ENCODE measurements around the gene ATG2A. TPM values are rescaled to one million over a fixed set of nuclear protein-coding genes. Genes with fewer than 3 reads are reported as not detected.

ATG2A gene
- total and polyA plus RNA-seq, 2 donors (not counting 3 experiments of a cell fraction or from before 2014, with no cell fraction given) = 13.4 to 24.3 TPM

- peaks cover 3 to 25% of the 10 kb centered on the region in 2 experiments for H3K36me3 ChIP-seq (ENCODE audit: control insufficient read depth in 2 of 2, extremely low read depth in 1 of 2, insufficient read depth in 2 of 2, low read length in 2 of 2)
- H3K4me2 ChIP-seq (ENCODE audit: insufficient read depth, low read length) = peak overlapping the region; percentile 62
- H3K27ac ChIP-seq (ENCODE audit: insufficient read depth, low read depth, low read length) = peak overlapping the region; percentile 42
- TF ChIP-seq EZH2 (IDR thresholded peaks at IDR 0.05; ENCODE audit: borderline replicate concordance, low read depth, low read length, severe bottlenecking) = no peak
- no peak for TF ChIP-seq CTCF (IDR thresholded peaks at IDR 0.05; ENCODE audit: extremely low read depth in 1 of 2, insufficient read depth in 1 of 2, low read depth in 1 of 2, low read length in 2 of 2)
- TF ChIP-seq, protein P1, sequence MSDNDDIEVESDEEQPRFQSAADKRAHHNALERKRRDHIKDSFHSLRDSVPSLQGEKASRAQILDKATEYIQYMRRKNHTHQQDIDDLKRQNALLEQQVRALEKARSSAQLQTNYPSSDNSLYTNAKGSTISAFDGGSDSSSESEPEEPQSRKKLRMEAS (IDR thresholded peaks at IDR 0.05; ENCODE audit: insufficient read depth, insufficient read length) = no peak
- TF ChIP-seq GATA2 (IDR thresholded peaks at IDR 0.05; ENCODE audit: insufficient read depth, insufficient read length, low read depth, low read length) = no peak
- no peak for TF ChIP-seq MYC (IDR thresholded peaks at IDR 0.05; ENCODE audit: low read depth, low read length)
- no TSS peak for BruUV-seq (replicated peaks)
- peaks cover 7% of the 10 kb centered on the region for H3K79me2 ChIP-seq (ENCODE audit: control insufficient read depth, insufficient read depth, low read length)
- peak overlapping the region; percentile 4 to 86 (median 57) for H3K4me3 ChIP-seq (replicated peaks in 1 of 3; ENCODE audit: insufficient read depth in 1 of 3, low read depth in 1 of 3, low read length in 3 of 3)
- ChIA-PET CTCF (interaction anchor here (1.2 to 5.6 kb wide), 5 partner anchors 28 to 128 kb away, joined by 3 to 34 read pairs (median 3); partner anchors contain the start of genes ARL2, BATF2 and CDC42BPG), POLR2A (no interaction called here)
- intact Hi-C loops (cut with micrococcal nuclease) = loop anchor here (2.0 to 5.0 kb wide), 4 partner anchors 56 to 196 kb away; partner anchors contain the start of genes BATF2, MAJIN and TM7SF2
- peak; percentile 34 for DNase-seq (ENCODE audit: low read depth, low spot score)
- no peaks in the 10 kb centered on the region for H3K9me1 ChIP-seq (replicated peaks; ENCODE audit: control insufficient read depth, extremely low read depth, insufficient read depth, low read length)
- H3K27me3 ChIP-seq (ENCODE audit: control insufficient read depth in 2 of 2, insufficient read depth in 2 of 2, low read length in 2 of 2) = no peaks in the 10 kb centered on the region
- peak overlapping the region; percentile 7 for H2AFZ ChIP-seq (ENCODE audit: low read depth, low read length)
- peaks cover 11% of the 10 kb centered on the region for H3K4me1 ChIP-seq (ENCODE audit: control insufficient read depth, extremely low read depth, insufficient read depth, low read length)
- H3K9ac ChIP-seq (replicated peaks; ENCODE audit: extremely low read depth, insufficient read depth, low read length) = peak overlapping the region; percentile 80
- dilution Hi-C loops (cut with MboI; ENCODE audit: extremely low pct_ligation_motif_present, low sequenced_read_pairs) = no loop called here
- no peaks in the 10 kb centered on the region for H4K20me1 ChIP-seq (replicated peaks; ENCODE audit: control insufficient read depth, extremely low read depth, insufficient read depth, low read length)
- FAIRE-seq = peak; percentile 72
- no peaks in the 10 kb centered on the region for H3K9me3 ChIP-seq (replicated peaks; ENCODE audit: control insufficient read depth, insufficient read depth, low read length)
Observed at GRCh38 chr11:64916040-64916774, 802 bp downstream of the ATG2A start.
